Measurements from ENCODE around the gene SPC25. TPM values are rescaled to one million over a fixed set of nuclear protein-coding genes. Genes with fewer than 3 reads are reported as not detected.

Gene SPC25
- total and polyA plus RNA-seq, 8 donors: 1.4 to 29.0 (median 13.1) TPM

GRCh38 chr2:168913495-168913894 is 23.3 kb upstream of the SPC25 start:
- H3K36me3 ChIP-seq: no peaks in the 10 kb centered on the region
- peaks cover 0 to 4% of the 10 kb centered on the region in 2 donors for H3K9me3 ChIP-seq
- H3K27me3 ChIP-seq: peaks cover 11 to 21% of the 10 kb centered on the region in 2 donors
- TF ChIP-seq, protein P1, sequence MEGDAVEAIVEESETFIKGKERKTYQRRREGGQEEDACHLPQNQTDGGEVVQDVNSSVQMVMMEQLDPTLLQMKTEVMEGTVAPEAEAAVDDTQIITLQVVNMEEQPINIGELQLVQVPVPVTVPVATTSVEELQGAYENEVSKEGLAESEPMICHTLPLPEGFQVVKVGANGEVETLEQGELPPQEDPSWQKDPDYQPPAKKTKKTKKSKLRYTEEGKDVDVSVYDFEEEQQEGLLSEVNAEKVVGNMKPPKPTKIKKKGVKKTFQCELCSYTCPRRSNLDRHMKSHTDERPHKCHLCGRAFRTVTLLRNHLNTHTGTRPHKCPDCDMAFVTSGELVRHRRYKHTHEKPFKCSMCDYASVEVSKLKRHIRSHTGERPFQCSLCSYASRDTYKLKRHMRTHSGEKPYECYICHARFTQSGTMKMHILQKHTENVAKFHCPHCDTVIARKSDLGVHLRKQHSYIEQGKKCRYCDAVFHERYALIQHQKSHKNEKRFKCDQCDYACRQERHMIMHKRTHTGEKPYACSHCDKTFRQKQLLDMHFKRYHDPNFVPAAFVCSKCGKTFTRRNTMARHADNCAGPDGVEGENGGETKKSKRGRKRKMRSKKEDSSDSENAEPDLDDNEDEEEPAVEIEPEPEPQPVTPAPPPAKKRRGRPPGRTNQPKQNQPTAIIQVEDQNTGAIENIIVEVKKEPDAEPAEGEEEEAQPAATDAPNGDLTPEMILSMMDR (IDR thresholded peaks at IDR 0.05): no peak
- no peaks in the 10 kb centered on the region for H3K4me1 ChIP-seq
- intact Hi-C loops (cut with DNase I): no loop called here
- H3K27ac ChIP-seq: no peak overlapping the region
- DNase-seq (no peak), ATAC-seq (no peak)
- H3K4me3 ChIP-seq: no peak overlapping the region

DNA sequence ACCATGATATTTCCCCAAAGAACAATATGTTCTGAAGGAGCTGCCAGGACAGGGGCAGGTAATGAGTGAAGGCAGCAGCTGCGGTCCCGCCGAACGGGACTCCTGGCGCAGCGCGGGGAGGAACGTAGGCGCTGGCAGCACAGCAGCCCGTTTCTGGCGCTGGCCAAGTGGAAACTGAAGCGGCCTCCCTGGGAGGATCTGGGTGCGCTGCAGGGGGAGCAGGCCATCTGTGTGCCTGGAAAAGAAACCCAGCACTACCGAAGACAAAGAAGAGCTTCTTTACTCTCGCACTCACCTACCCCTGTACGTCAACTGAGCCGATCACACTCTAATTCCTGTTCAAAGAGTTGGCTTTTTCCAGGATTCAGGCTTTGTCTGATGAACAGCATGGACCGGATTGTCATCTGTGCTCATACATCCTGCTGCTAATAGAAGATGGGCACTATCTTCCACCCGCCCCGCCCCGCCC is 22.7 kb upstream of the SPC25 start:
- intact Hi-C loops (cut with DNase I): no loop called here
- Histone ChIP-seq H3K36me3 (no peaks in the 10 kb centered on the region), H3K4me1 (no peaks in the 10 kb centered on the region), H3K9me3 (peaks cover 0 to 4% of the 10 kb centered on the region in 2 donors), H3K27ac (no peak overlapping the region), H3K27me3 (peaks cover 11 to 21% of the 10 kb centered on the region in 2 donors), H3K4me3 (peak overlapping the region in 1 of 2 donors; percentile 6)
- TF ChIP-seq, protein P1 (IDR thresholded peaks at IDR 0.05): no peak
- ATAC-seq (peak; percentile 56), DNase-seq (peak in 2 of 4 donors; percentile 34 to 78)

- Histone ChIP-seq H3K27me3 (peaks cover 11 to 21% of the 10 kb centered on the region in 2 donors), H3K27ac (no peak overlapping the region), H3K4me3 (peak overlapping the region in 1 of 2 donors; percentile 6), H3K9me3 (peaks cover 0 to 4% of the 10 kb centered on the region in 2 donors), H3K36me3 (no peaks in the 10 kb centered on the region), H3K4me1 (no peaks in the 10 kb centered on the region)
- intact Hi-C loops (cut with DNase I): no loop called here
- TF ChIP-seq, protein P1 (IDR thresholded peaks at IDR 0.05): no peak
- ATAC-seq (no peak), DNase-seq (no peak)
These were observed 22.2 kb upstream of the SPC25 start for GRCh38 chr2:168912466-168912865.

GRCh38 chr2:168910330-168910729 is 20.1 kb upstream of the SPC25 start:
- TF ChIP-seq, protein P1 (IDR thresholded peaks at IDR 0.05): no peak
- Histone ChIP-seq H3K36me3 (no peaks in the 10 kb centered on the region), H3K4me3 (no peak overlapping the region), H3K27ac (no peak overlapping the region), H3K27me3 (peaks cover 11 to 21% of the 10 kb centered on the region in 2 donors), H3K9me3 (no peaks in the 10 kb centered on the region), H3K4me1 (no peaks in the 10 kb centered on the region)
- ATAC-seq (no peak), DNase-seq (no peak)
- intact Hi-C loops (cut with DNase I): no loop called here

DNA sequence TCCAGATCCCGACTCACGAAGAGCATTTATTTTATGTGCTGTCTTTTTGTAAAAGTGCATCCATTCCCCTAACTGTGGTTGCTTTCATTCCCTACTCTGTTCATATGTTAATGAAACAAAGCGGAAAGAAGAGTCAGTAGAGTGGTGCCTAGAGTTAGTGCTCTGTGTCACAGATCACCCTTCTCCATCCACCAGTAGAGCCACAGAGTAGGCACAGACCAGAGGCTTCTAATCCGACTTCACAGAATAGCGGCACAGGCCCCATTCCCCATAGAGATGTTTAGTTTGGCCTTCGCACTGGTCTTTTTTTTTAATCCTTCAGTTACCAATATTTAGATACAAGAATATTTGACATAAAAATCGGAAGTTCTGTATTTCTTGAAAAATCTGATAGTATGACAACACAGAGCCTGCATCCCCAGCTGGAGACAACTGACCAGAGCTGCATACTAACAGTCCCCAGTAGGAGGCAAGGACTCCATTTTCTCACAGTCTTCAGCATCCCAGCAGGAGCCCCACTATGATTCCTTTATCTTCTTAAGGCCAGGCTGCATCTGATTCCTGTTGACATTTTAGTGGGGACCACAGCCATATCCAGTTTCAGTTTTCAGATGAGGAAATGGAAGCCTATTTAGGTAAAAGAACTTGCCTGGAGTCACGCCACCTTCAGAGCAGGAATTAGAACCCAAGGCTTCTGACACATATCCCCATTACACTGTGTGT is 17.9 kb upstream of the SPC25 start:
- Histone ChIP-seq H3K36me3 (no peaks in the 10 kb centered on the region), H3K9me3 (no peaks in the 10 kb centered on the region), H3K4me3 (no peak overlapping the region), H3K4me1 (no peaks in the 10 kb centered on the region), H3K27ac (no peak overlapping the region), H3K27me3 (peaks cover 11 to 15% of the 10 kb centered on the region in 2 donors)
- DNase-seq (no peak), ATAC-seq (no peak)
- TF ChIP-seq, protein P1 (IDR thresholded peaks at IDR 0.05): no peak
- intact Hi-C loops (cut with DNase I): no loop called here
